Neural cell (in vitro differentiated cells): ENCODE results near the gene MCC. TPM values are rescaled to one million over a fixed set of nuclear protein-coding genes. Genes with fewer than 3 reads are reported as not detected.

Source experiments
- H2AFZ ChIP-seq: fragments of 200-600, 300-800 bp; sonication (generic), shearing (Covaris generic); 2 replicates; pipeline ENCODE4 v1.6.0; 2014; ENCODE audit warnings: low read depth, mild to moderate bottlenecking, antibody characterized with exemption, low read length, moderate library complexity
- H3F3A ChIP-seq: fragments of 200-600 bp; shearing (Covaris generic); 2 replicates; pipeline ENCODE4 v1.6.1; 2016; ENCODE audit warnings: mild to moderate bottlenecking, moderate library complexity, mixed read lengths, antibody characterized with exemption, low read length; ENCODE audit not compliant: insufficient read depth, poor library complexity, severe bottlenecking
- H3K27ac ChIP-seq: fragments of 200-600, 300-800 bp; sonication (generic), shearing (Covaris generic); 2 replicates; pipeline ENCODE4 v1.5.1; 2014; ENCODE audit warnings: mild to moderate bottlenecking, low read length, moderate library complexity
- H3K27me3 ChIP-seq: fragments of 300-800, 200-600 bp; sonication (generic), shearing (Covaris generic); 2 replicates; pipeline ENCODE4 v1.6.0; 2014; ENCODE audit warnings: mild to moderate bottlenecking, low read depth, low read length, moderate library complexity; ENCODE audit not compliant: insufficient read depth
- H3K36me3 ChIP-seq: fragments of 300-800, 200-600 bp; sonication (generic), shearing (Covaris generic); 2 replicates; pipeline ENCODE4 v1.5.1; 2014; ENCODE audit warnings: mild to moderate bottlenecking, antibody characterized with exemption, low read length, moderate library complexity; ENCODE audit not compliant: insufficient read depth
- H3K4me2 ChIP-seq: fragments of 300-800, 200-600 bp; sonication (generic), shearing (Covaris generic); 2 replicates; pipeline ENCODE4 v1.6.0; 2014; ENCODE audit warnings: mild to moderate bottlenecking, low read length
- H3K4me3 ChIP-seq: fragments of 300-800, 200-600 bp; sonication (generic), shearing (Covaris generic); 2 replicates; pipeline ENCODE4 v1.5.1; 2014; ENCODE audit warnings: mild to moderate bottlenecking, low read length, moderate library complexity
- H3K79me2 ChIP-seq: fragments of 200-600 bp; shearing (Covaris generic); replicated peaks from 2 replicates; pipeline ENCODE4 v1.6.0; 2014; ENCODE audit warnings: mild to moderate bottlenecking, low read length, moderate library complexity; ENCODE audit not compliant: insufficient read depth
- H3K9ac ChIP-seq: fragments of 300-800, 200-600 bp; sonication (generic), shearing (Covaris generic); 2 replicates; pipeline ENCODE4 v1.6.1; 2016; ENCODE audit warnings: mild to moderate bottlenecking, low read length, mixed read lengths
- H3K9me2 ChIP-seq: fragments of 200-600 bp; shearing (Covaris generic); 2 replicates; pipeline ENCODE4 v1.6.1; 2016; ENCODE audit warnings: mild to moderate bottlenecking, low read length, mixed read lengths; ENCODE audit not compliant: insufficient read depth
- H3K9me3 ChIP-seq: fragments of 200-600, 300-800 bp; sonication (generic), shearing (Covaris generic); 2 replicates; pipeline ENCODE4 v1.6.1; 2016; ENCODE audit warnings: mild to moderate bottlenecking, mixed run types, low read length, moderate library complexity, mixed read lengths
- H4K20me1 ChIP-seq: fragments of 200-600 bp; shearing (Covaris generic); 2 replicates; pipeline ENCODE4 v1.6.1; 2016; ENCODE audit warnings: mild to moderate bottlenecking, mixed run types; ENCODE audit not compliant: insufficient read depth
- CTCF ChIP-seq: fragments of 450-650 bp; IDR thresholded peaks from 2 replicates; pipeline ENCODE4 v1.5.1; 2014; ENCODE audit warnings: antibody characterized with exemption, mild to moderate bottlenecking, moderate library complexity; ENCODE audit not compliant: poor library complexity, severe bottlenecking
- EP300 ChIP-seq: fragments of 450-650 bp; conservative IDR thresholded peaks from 2 replicates; pipeline ENCODE4 v1.6.1; 2014; ENCODE audit warnings: antibody characterized with exemption, mild to moderate bottlenecking, moderate library complexity; ENCODE audit not compliant: poor library complexity, severe bottlenecking
- EZH2 ChIP-seq: fragments of 200-600, 300-800 bp; shearing (Covaris generic), sonication (generic); IDR thresholded peaks from 2 replicates; pipeline ENCODE4 v1.6.1; 2014; ENCODE audit warnings: antibody characterized with exemption, low read length, borderline replicate concordance, mild to moderate bottlenecking; ENCODE audit not compliant: insufficient read depth, poor library complexity, severe bottlenecking
- MXI1 ChIP-seq: fragments of 450-650 bp; conservative IDR thresholded peaks from 2 replicates; pipeline ENCODE4 v1.6.1; 2014; ENCODE audit warnings: antibody characterized with exemption, mild to moderate bottlenecking; ENCODE audit not compliant: poor library complexity, severe bottlenecking
- POLR2AphosphoS5 ChIP-seq: IDR thresholded peaks from 2 replicates; pipeline ENCODE4 v1.6.1; 2012
- RAD21 ChIP-seq: fragments of 450-650 bp; conservative IDR thresholded peaks from 2 replicates; pipeline ENCODE4 v1.6.1; 2014; ENCODE audit warnings: antibody characterized with exemption, mild to moderate bottlenecking, moderate library complexity
- REST ChIP-seq: IDR thresholded peaks from 2 replicates; pipeline ENCODE4 v1.6.1; 2012; ENCODE audit warnings: borderline replicate concordance
- SMC3 ChIP-seq: fragments of 450-650 bp; conservative IDR thresholded peaks from 2 replicates; pipeline ENCODE4 v1.6.1; 2014; ENCODE audit warnings: antibody characterized with exemption, mild to moderate bottlenecking, moderate library complexity; ENCODE audit not compliant: poor library complexity
- TAF1 ChIP-seq: IDR thresholded peaks from 2 replicates; pipeline ENCODE4 v1.6.1; 2012; ENCODE audit warnings: low read depth
- polyA plus RNA-seq: library from polyadenylated mRNA; depleted of rRNA; stranded (reverse); fragments of >200 nt; gene quantifications from 2 replicates; pipeline ENCODE4 v1.2.3, GENCODE V29; 2014

The MCC gene
- polyA plus RNA-seq, 1 donor from 2014 or later = 2.2 TPM

DNA sequence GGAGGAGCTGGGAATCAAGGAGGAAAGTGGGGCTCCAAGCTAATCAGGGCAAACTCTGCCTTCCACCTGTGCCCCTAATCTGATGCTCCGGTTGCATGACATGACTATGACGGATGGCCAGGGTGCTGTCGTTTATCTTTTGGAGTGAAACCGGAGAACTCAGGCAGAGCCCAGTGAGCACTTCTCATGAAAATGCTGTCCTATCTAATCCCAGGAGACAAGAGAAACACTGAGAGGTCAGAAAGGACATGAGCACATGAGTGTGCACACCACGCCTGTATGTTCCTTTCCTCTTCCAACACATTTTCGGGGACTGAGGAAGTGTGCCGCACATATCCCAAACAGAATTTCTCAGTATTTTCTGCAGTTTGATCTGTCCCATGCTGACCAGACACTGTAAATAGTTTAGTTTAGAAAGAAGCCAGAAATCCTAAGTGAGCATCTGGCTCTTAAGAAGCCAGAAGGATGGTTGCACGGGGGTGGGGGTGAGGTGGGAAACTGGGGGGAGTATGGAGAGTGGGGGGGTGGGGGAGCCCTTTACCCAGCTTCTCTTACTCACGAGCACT is 270.6 kb downstream of the MCC start:
- no peak overlapping the region for H3K4me2 ChIP-seq
- TF ChIP-seq MXI1 = no peak
- no peak for TF ChIP-seq SMC3
- no peak for TF ChIP-seq POLR2AphosphoS5
- TF ChIP-seq CTCF = no peak
- TF ChIP-seq EP300 = no peak
- TF ChIP-seq TAF1 = no peak
- no peak for TF ChIP-seq EZH2
- TF ChIP-seq RAD21 = no peak
- TF ChIP-seq REST = no peak
- H3K4me3 ChIP-seq = no peak overlapping the region
- no peaks in the 10 kb centered on the region for H3K9me3 ChIP-seq
- no peaks in the 10 kb centered on the region for H3K27me3 ChIP-seq
- H3F3A ChIP-seq = no peaks in the 10 kb centered on the region
- no peaks in the 10 kb centered on the region for H3K36me3 ChIP-seq
- no peaks in the 10 kb centered on the region for H3K79me2 ChIP-seq
- no peaks in the 10 kb centered on the region for H4K20me1 ChIP-seq
- no peaks in the 10 kb centered on the region for H3K9me2 ChIP-seq
- H3K9ac ChIP-seq = no peak overlapping the region
- H3K27ac ChIP-seq = no peak overlapping the region
- no peak overlapping the region for H2AFZ ChIP-seq

- H3K9ac ChIP-seq = no peak overlapping the region
- no peaks in the 10 kb centered on the region for H3F3A ChIP-seq
- H3K4me3 ChIP-seq = no peak overlapping the region
- H4K20me1 ChIP-seq = no peaks in the 10 kb centered on the region
- no peaks in the 10 kb centered on the region for H3K9me3 ChIP-seq
- no peak overlapping the region for H2AFZ ChIP-seq
- H3K27me3 ChIP-seq = no peaks in the 10 kb centered on the region
- H3K4me2 ChIP-seq = no peak overlapping the region
- no peaks in the 10 kb centered on the region for H3K9me2 ChIP-seq
- H3K27ac ChIP-seq = no peak overlapping the region
- no peaks in the 10 kb centered on the region for H3K36me3 ChIP-seq
- no peaks in the 10 kb centered on the region for H3K79me2 ChIP-seq
- no peak for TF ChIP-seq CTCF
- TF ChIP-seq EP300 = no peak
- TF ChIP-seq MXI1 = no peak
- no peak for TF ChIP-seq POLR2AphosphoS5
- no peak for TF ChIP-seq SMC3
- TF ChIP-seq EZH2 = no peak
- TF ChIP-seq TAF1 = no peak
- TF ChIP-seq REST = no peak
- TF ChIP-seq RAD21 = no peak
These were observed 271.7 kb downstream of the MCC start for GRCh38 chr5:113216545-113216944.
